GM19372 (cell line): ENCODE results near the gene ANKRD36C.
"Not testable (repeated sequence)": the region's sequence is repeated elsewhere in the genome, so short reads cannot be mapped to it uniquely, and the experiment has no call there.

Source experiments
- ATAC-seq: cut with Tn5 transposase; IDR thresholded peaks from one replicate; pipeline ENCODE4 v1.9.1; 2021; ENCODE audit warnings: mild to moderate bottlenecking, low read depth, moderate library complexity; ENCODE audit not compliant: unreplicated experiment

Gene ANKRD36C

DNA sequence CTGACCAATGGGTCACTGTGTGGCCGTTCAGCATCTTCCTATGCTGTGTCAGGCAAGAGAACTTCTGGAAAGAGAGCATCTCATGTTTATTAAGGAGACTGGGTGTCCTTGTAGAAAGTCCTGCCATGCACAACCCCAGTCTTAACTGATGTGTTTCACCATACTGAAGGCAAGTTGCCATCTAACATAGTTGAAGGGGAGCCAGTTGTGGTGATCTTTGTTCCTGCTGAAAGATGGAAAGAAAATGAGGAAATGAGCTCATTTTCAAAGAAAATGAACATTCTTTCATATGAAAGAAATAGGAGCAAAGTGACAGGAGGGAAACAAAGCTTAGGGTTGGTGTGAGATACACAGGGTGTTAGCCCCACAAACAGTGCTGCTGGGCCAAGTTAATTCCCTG, 178.3 kb downstream of the ANKRD36C start:
- not testable (repeated sequence) for ATAC-seq

DNA sequence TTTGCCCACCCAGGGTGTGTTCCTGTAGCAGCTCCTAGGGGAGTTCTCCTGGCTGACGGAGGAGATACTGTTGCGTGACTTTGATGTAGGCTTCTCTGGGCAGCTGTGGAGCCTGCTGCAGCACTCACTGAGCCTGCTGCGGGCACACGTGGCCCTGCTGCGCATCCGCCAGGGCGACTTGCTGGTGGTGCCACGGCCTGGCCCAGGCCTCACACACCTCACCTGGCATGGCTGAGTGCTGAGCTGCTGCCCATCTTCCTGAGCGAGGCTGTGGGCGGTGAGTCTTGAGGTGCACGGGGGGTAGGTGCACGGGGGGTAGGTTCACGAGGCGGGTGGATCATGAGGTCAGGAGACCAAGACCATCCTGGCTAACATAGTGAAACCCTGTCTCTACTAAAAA, 191.7 kb downstream of the ANKRD36C start:
- ATAC-seq = no peak

DNA sequence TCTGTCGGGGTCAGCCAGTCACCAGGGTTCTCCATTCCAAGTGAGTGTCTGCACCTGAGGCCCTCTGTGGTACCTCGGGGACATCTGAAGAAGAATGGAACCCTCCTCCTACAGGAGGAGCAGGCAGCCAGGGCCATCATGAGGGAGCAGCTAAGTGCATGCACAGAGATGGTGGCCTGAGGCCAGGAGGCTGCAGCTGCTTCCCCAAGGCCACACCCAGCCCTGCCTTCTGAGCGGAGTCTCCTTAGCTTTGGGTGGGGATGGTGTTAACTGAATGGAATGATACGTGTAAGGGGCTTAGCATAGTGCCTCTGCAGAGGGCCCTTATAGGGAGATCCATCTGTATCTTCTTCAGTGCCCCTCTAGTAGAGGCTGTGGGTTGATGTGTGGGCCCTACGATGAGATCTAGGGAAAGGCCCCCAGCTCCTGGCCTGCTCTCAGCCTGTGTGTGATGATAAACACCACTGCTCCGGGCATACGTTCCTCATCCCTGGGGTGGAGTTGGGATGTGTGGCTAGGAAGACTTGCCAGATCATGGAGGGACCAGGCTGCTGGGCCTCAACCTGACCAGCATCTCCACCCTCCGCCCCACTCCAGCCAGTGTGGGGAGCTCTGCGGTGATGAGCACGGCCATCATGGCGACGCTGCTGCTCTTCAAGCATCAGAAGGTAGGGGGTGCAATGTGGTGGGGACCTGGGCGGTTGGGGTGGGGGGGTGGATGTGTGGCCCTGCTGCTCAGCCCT, 192.3 kb downstream of the ANKRD36C start:
- ATAC-seq = not testable (repeated sequence)

DNA sequence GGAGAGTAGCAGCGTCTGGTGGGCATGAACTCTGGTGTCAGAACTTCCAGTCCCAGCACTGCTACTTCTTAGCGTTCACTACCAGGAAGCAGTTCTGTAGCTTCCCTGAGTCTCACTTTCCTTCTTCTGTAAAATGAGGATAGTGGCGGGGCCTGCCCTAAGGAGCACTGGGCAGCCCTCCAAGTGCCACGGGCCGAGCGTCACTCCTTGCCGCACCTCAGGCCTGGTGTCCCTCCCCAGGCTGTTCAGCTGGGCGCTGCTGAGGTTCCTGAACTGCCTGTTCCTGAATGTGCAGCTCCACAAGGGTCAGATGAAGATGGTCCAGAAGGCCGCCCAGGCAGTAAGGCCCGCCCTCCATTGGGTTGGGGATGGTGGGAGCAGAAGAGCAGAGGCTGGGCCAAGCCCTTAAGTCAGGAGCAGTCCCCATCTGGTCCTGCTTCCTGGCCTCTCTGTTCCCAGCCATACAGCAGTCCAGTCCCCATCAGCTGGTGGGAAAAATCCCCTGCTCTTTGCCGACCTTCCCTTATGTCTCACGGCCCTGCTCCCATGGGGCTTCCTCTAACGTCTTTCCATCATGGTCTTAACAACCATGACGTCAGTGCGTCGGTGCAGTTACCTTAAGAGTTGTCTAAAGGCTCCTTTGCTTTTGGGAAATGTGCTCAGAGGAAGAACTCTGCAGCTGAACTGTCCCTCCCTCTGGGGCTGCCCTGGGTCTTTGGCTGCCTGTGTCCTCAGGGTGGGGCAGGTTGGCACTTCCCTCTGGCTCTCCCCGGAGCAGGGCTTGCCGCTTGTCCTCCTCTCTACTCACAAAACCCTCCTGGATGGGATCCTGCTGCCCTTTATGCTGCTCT, 195.2 kb downstream of the ANKRD36C start:
- not testable (repeated sequence) for ATAC-seq

DNA sequence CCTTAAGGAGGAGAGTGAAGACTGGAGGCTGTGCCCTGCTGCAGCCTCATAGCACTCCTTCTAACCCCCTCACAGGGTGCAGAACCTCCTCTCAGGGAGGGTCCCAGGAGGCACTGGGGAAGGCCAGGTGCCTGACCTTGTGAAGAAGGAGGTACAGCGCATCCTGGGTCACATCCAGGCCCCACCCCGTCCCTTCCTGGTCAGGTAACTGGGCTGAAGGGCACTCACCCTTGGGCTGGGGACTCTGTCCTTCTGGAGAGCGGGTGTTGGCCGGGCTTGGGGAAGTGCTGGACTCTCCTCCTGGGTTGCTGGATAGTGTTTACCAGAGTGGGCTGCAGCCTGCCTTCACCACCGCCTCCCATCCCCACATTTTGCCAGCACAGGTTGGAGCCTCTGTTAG, 197.7 kb downstream of the ANKRD36C start:
- not testable (repeated sequence) for ATAC-seq

DNA sequence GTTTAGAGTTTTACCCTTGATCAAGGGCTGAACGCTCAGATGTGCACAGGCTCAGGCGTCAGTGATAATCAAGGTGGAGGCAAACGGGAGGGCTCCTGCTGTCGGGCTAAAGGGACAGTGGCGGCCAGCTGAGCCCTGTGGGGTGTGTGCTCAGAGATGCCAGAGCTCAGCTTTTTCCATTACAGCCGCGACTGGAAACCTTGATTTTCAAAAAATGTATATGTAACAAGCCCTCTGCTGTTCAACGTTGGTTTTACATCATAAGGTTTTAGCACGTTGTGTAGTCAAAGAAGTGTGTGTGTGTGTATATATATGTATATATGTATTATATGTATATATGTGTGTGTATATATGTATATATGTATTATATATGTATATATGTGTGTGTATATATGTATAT, 201.4 kb downstream of the ANKRD36C start:
- not testable (repeated sequence) for ATAC-seq

DNA sequence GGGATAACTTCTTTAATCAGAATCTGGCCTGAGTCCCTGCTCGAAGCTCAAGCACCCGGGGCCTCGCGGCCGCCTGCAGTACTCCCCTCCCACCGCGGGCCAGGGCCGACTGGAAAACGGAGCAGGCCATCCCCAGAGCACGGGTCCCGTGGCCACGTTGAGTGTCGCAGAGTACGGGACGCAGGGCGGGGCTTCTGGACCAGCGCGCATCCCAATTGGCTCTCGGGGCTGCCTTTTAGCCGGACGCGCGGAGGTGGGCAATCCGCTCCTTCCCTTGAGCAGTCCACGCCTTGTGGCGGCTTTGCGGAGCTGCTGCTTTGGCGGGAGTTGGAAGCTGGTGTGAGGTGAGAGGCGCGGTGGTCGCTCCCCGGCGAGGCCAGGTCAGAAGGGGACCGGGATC, 202.2 kb downstream of the ANKRD36C start:
- not testable (repeated sequence) for ATAC-seq

DNA sequence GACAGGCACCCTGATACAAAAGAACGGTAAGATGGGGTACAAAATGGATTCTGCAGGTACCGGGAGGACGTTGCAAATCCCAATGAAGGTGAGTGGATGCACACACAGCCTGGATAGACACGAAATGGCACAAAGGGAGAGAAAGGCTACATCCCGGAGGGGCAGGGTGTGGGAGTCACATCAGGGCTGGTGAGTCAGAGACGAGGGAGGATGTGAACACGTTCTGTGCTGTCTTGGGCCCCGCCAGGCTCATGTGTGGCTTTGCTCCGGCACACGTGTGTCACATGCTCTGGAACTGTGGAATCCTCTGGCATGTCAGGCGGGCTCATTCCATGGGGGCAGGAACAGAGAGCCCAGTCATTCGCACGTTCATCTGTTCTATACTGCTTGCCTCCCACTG, 203.0 kb downstream of the ANKRD36C start:
- not testable (repeated sequence) for ATAC-seq
